Measurements from ENCODE around the gene MANBA.

- TF ChIP-seq POLR2A (IDR thresholded peaks at IDR 0.05) (no peak), CTCF (IDR thresholded peaks at IDR 0.05) (no peak)
Observed at GRCh38 chr4:102761296-102761701, 531 bp upstream of the MANBA start.

All from esophagus squamous epithelium (tissue), 4 donors.